GM18868 (cell line): ENCODE results near the gene ATRIP.

ENCODE experiments used
- ATAC-seq: cut with Tn5 transposase; IDR thresholded peaks from one replicate; pipeline ENCODE4 v1.9.1; 2021; ENCODE audit warnings: mild to moderate bottlenecking, moderate library complexity; ENCODE audit not compliant: unreplicated experiment

ATRIP gene

DNA sequence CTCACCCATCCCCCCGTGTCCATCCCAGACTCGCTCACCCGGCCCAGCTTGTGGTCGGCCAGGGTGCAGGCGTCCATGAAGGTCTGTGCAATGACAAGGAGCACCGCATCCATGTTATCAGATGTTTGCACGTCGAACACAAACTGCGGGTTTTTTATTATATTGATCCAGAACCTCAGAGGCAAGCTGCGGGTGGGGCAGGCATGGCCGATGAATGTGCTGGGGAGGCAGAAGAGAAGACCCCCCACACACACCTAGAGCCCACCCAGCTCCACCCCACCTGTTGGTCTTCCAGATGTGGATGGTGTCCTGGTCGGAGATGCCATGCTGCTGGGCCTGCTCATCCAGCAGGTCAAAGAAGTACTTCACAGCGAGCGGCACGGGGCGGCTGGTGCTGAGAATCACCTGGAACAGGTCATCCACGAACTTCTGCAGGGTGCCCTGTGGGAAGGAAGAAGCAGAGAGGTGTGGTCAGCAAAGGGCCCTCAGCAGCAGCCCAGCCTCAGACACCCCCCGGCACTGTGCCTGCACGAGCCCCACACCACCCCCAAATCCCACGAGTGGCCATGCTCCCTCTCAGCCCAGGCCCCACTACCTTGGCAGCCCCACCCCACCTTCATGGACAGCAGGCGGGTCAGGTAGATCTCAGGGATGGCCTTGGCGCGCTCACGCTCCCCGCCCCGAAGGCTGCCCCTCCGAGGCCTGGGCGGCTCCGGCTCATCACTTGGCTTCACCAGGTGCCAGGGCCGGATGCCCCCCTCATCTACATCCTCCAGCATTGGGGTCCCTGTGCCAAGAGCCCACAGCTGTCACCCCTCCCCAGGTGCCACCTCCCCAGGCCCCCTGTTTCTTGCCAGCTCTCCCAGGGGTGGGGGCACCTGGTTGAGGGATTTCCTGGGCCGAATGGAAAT lies 37.0 kb upstream of the ATRIP start:
- ATAC-seq = no peak

DNA sequence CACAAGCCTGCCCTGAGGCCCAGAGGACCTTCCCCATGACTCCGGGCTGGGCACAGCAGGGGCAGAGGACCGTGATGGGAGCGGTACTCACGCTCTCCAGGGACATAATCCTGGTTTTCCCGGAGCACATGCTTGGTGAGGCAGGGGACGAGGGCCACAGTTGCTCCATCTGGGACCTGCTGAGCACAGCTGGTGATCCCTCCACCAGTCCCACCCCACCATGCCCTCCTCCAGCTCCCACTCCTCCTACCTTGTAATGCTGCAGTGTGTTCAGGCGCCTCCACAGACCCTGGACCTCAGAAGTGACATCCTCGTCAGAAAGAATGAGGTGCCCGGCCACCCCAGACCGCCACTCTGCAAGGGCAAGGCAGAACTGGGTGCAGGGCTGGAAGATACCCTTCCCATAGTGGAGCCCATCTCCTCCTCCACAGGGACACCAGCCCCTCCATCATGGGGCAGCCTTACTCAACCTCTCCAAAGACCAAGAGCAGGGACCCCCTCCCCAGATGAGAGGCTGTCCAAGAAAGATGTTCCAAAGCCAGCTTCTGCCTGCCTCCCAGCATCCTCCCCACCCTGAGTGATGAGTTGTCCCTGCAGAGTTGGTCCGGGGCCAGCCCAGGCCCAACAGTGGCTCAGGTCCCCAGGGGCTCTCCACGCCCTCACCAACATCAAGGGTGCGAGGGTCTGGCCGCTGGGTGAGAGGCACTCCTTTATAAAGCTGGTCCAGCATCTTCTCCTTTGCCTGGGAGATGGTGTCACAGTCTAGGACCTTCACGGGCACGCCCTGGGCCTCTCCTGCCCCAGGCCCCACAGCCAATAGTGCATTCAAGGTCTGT lies 36.1 kb upstream of the ATRIP start:
- ATAC-seq = no peak

DNA sequence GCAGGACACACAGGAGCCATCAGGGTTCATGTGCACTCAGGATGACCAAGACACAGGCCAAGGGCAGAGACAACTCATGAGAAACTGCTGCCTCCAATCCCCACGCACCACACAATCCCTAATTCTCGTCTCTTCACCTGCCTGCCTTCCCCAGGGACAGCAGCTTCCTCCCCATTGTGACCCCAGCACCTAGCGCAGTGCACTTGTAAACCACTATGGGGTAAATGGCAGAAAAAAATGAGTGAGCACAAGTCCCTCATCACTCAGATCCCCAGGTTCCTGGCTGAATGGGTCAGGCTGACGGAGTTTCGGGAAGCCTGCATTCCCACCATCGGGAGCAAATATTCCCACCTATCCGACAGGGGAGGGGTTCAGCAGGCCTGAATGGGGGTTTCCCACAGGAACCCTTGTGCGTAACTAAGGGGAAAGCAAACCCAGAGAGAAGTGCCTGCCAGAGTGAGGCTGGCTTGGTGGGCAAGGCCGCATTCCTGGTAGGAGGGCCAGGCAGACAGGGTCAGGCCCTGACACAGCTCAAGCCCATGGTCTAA lies 35.4 kb upstream of the ATRIP start:
- ATAC-seq = no peak

DNA sequence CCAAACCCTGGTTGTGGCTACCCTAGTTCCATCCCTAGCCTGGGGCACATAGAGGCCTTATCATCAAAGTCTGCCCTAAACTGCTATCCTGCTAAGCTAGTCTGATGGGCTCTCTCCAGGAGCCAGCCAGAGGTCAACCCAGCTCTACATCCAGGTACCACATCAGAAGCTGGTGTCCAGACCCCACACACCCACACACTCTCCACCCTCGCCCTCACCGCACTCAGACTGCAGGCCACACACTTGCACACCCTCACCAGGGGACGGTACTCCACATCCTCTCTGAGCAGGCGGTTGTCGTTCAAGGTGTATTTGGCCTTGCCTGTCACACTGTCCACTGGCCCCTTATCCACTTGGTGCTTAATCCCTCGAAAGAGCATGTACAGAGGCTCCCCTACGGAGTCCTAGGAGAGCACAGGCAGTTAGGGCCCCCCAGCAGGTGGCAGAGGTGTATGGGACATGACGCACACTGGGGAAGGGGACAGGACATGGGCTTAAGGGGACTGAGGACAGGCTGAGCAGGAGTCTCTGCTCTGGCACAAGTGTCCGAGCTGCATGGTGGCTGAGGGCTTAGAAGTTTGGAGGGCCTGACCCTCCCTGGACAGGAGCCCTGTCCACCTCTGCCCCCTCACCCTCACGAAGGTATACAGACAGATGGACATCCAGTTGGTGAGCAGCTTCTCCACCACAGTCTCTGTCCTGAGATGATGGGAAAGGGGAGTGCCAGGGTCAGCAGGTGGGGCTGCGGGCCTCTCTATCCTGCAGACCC lies 34.7 kb upstream of the ATRIP start:
- no peak for ATAC-seq

DNA sequence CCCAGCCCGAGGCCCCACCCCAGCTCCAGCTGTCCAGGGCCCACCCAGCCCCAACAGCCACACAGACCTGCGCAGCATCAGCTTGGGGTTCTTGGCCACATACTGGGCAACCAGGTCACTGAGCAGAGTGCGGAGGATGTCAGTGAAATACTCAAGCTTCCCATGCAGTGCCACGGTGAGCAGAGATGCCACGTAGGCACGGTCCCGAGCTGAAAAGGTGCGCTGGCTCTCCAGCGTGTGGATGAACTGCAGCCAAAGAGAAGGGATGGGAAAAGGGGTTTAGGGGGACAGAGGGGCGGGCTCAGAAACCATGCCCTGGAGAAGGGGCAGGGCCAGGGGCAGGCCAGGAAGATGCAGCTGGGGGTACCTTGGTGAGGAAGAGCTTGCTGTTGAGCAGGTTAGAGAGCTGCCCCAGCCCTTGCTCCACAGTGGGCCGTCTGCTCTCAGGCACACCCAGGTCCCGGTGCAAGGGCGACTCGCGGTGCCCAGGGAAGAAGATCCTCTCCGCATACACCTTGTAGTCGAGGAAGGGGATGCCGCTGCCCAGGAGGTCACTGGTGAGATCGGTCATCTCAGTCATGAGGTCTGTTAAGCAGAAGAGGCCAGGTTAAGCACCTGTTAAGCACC lies 34.0 kb upstream of the ATRIP start:
- ATAC-seq = no peak

DNA sequence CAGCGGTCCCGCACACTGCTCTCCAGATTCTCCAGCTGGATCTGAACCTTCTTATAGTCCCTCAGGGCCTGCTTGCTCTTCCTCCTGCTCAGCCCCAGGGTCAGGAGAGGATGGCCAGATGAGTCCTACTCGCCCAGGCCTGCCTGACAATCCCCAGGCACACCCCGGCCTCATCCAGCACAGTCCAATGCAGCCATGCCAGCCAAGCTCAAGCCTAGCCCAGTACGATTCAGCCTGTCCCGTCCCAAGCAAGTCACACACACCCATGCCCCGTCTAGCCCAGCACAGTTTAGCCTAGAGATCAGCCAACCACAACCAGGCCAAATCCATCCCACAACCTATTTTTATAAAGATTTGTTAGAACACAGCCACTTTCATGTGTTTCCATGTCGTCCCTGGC lies 33.5 kb upstream of the ATRIP start:
- no peak for ATAC-seq

DNA sequence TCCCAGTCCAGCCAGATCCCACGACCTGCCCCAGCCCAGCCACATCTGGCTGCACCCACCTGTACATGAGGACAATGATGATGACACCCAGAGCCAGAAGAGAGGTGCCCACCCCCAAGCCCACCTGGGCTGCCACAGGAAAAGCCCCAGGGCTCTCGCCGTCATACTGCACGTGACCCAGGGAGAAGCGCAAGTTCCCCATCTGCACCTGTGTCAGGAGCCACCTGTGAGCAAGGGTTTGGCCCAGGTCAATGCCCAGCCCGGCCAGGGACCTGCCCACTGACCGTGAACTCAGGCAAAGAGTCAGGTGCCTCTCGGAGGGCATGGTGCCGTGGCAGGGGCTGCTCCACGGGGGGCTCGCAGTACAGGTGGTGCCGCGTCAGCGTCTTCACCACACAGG lies 32.9 kb upstream of the ATRIP start:
- ATAC-seq = no peak

DNA sequence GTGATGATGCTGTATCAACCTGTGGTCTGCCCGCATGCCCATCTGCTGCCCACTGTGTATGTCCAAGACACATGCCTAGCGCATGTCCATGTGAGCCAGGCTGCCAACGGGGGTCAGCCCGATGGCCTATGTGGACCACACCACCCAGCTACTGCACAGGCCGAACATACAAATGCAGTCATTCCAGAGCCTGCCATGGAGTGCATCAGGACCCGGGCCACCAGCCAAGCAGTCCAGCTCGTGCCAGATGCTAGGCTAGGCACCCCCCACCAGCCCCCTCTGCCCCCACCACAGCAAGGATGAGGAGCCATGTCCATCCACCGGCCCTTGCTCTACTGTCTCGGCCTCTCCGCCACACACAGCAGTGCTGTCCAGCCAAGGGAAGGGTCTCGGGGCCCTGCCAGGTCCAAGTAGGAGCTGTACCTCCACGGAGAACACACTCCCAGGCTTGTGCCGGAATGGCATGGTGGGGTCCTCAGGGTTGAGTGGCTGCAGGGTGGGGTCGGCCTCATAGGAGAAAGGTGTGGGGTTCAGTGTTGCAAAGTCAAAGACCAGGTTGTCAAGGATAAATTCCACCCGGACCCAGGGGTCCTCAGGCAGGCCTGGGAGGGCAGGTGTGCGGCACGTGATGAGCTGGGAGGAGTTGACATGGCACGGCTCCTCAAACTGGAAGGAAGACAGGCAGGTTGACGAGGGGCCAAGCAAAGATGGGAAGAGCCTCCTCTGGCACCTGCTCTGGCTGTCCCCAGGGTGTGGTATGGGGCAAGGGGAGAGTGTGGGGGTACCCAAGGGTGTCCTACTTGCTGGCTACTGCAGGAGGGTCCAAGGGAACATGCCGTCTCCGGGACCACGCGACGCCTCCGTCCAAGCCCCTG lies 31.9 kb upstream of the ATRIP start:
- ATAC-seq = no peak

DNA sequence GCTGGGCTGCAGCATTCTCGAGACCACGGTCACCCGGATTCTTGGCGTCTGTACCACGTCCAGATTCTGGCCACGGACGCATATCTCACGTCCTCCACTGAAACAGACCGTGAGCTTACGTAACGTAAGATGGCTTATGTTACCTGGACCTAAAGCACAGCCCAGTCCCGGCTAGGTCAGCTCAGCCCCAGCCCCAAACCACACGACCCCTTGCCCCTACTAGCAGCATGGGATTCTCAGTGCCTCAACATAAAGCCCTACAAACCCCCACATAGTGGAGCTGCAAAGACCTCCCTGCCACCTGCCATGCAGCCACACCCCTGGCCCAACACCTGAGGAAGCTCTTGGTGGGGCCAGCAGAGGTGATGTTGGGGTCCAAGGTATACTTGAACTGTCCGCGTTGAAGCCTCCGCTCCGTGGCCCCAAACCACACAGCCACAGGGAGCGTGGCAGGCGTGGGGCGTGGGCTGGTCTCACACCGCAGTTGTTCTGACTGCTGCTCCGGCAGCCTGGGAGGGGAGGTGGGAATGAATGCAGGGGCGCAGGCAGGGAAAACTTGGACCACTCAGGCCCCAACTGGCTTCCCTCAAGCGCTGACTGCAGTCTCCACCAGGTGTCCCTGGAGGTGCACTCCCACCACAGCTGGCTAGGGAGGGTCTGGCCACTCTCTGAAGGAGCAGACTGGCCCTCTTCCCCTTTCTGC lies 31.1 kb upstream of the ATRIP start:
- no peak for ATAC-seq

DNA sequence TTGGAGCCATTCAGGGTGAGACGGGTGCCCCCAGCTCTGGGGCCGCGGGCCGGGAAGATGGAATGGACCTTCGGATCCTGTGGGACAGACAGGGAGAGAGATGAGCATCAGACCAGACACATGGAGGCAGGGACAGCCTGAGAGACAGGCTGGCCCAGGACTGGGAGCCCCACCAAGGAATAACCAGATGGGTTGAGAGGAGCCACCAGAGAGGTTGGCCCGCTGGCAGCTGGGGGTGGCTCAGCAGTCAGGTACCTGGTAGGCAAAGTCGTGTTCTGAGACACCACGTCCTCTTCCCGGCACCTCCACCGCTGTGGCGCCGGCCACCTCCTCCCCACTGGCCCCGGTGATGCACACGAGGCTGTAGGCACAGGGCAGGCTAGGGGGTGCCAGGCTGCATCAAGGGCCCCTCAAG lies 30.4 kb upstream of the ATRIP start:
- ATAC-seq = no peak

DNA sequence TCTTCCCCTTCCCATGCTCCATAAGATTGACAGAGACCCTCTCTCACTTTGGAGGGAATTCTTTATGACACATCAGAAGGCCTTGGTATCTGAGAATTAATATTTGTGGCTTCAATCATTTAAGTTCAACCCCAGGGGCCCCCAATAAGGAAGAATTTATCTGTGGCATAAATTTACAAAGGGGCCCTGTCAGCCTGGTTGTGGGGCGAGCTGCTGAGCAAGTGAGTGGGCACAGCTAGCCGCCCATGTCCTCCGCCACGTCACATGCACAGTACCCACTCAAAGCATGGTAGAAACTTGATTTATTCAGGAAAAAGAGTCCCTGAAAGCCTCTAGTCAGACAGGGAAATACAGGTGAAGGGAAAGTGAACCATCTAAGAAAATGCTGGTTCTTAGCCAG lies 30.0 kb upstream of the ATRIP start:
- no peak for ATAC-seq

DNA sequence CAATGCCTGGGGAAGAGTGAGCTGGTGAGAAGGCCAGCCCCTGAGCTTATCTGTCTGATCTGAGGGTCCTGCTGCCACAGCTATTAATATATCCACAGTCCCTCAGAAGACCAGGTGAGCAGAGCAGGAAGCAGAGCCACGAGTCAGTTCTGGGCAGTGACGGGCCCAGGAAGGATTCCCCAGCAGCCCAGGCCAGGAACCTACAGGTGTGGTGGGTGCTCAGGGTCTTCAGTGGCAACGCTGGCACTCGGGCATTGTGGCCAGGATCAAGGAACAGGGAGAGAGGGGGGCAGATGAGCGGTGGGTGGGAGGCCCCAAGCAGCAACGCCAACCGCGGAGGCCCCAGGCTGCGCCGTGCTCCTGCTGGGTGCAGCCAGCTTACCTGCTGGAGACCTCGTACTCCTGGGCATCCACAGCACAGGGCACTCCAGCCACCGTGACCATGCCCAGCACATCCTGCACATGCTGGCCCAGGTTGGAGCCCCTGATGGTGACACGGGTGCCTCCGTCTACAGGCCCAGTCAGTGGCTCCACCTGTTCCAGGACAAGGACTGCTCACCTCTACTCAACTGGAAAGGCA lies 28.9 kb upstream of the ATRIP start:
- no peak for ATAC-seq

DNA sequence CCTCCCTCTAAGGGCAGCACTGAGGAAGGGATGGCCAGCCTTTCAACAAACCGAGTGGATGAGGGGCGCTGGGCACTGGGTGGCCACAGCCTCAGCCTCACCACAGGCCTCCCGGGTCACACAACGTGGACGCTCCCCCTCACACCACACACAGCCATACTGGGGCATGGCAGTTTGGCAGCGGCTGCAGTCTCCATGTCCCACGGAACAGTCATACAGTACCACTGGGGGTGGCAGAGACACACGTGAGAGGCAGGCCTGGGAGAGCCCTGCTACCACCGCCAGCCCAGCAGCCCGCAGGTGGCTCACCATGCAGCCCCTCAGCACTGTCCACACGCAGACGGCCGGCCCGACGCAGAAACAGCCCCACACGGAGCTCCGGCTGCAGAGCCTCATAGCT lies 28.4 kb upstream of the ATRIP start:
- ATAC-seq = no peak

DNA sequence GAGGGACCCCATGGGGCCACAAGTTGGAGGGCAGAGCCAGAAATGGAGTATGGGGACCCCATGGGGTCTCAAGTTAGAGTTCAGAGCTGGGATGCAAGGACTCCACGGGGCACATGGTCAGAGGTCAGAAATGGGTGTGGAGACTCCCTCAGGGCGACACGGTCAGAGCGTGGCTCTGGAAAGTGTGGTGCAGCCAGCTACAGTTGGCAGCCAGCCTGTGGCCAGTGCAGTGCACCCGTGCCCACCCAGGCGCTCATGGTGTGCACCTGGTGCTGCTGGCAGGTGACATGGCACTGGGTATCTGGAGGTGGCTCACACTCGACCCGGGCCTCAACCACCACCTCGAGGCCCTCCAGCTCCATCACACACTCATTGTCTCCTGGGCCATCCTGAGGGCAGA lies 27.9 kb upstream of the ATRIP start:
- no peak for ATAC-seq

DNA sequence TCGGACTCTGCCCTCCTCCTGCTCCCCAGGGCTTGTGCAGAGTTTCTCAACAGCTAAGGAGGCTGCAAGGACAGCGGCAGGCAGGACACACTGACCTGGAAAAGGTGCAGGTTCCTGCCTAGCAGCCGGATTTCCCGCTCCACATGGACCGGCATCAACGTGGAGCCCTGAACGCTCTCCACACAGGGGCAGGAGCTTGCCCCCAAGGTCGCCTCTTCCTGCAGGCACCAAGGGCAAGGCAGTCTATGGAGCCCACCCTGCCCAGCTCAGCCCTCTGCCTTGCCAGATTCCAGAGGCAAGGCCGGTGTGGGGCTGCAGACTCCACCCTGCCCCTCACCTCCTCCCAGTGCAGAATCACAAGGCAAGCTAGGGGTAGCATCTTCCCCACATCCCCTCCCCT lies 27.4 kb upstream of the ATRIP start:
- ATAC-seq = no peak

DNA sequence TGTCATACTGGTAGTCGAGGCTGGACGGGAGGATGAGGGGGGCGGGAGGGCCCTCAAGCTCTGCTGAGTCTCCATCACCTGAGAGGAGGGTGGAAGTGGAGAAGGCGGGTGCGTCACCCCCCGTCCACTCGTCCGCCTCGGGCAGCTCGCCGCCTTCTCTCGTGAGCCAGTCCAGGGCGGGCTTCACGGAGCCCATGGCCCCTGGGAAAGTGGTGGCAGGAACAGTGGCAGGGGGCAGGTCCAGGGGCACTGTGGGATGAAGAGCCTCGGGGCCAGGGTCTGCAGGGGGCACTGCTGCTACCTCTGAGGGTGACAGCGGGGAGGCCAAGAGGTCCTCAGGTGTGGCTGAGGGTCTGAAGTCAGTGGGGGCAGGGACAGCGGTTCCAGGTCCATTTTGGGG lies 26.9 kb upstream of the ATRIP start:
- no peak for ATAC-seq

DNA sequence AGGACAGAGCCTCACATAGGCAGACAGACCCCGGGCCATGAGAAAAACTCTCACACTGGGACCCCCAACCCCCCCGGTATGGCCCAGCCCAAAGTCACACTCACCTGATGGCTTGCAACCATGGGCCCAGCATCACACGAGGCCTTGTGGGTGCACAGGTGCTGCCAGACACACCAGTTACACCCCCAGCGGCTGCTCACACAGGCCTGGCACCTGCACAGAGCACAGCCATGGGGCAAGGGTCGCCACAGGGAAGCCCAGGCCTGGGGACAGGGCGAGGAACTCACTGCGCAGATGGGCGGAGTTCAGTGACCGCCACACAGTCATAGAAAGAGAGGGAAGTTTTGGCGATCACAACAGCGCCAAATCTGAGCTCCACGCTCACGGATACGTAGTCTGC lies 26.0 kb upstream of the ATRIP start:
- no peak for ATAC-seq

DNA sequence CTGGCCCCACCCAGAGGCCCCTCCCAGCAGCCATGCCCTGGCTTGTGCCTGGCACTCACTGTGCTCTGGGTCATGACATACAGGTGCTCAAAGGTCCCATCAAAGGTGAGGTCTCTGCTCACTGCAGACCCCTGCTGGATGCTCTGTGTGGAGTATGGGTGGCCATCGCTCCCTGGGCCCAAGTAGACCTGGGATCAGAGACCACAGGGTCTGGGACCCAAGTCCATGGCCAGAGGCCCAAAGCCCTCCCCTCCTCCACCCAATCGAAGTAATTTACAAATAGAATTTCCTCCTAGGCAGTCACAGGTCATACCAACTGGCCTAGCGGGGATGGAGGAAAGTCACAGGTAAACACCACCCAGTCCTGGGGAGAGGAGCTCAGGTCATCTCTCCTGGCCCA lies 24.3 kb upstream of the ATRIP start:
- ATAC-seq = no peak

DNA sequence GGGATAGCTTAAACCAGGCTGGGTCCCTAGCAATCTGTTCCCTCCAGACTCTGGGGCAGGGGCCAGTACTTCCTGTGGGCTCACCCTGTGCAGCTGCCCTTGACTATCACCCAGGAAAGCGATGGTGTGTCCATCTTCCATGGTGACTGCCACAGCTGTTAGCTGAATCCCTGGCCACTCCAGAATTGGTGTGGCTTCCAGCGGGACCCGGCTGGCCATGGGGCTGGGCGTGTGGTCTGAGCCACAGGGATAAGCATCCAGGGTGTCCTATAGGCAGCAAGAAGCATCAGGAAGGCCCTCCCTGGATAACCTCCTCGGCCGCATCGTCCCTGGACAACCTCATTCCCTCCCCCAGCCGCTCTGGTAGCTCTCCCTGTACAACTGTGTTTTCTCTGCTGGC lies 23.9 kb upstream of the ATRIP start:
- no peak for ATAC-seq
